Endometrial microvascular endothelial cells (primary cell): Measurements from ENCODE around the gene TECTB. TPM values are rescaled to one million over a fixed set of nuclear protein-coding genes. Genes with fewer than 3 reads are reported as not detected.

ENCODE experiments used
- in situ Hi-C: cut with HindIII; loops from 2 replicates; pipeline ENCODE4 v1.10.0; 2017; ENCODE audit warnings: low sequenced_read_pairs, low pct_unique_long_range_greater_than_20kb; ENCODE audit errors: inconsistent ontology term
- total RNA-seq: library from RNA; depleted of rRNA; stranded (reverse); fragments of >200 nt; gene quantifications from one replicate; pipeline ENCODE4 v1.2.3, GENCODE V29; 2015; ENCODE audit errors: inconsistent ontology term

Gene TECTB
- total RNA-seq, 1 donor from 2014 or later = not detected

DNA sequence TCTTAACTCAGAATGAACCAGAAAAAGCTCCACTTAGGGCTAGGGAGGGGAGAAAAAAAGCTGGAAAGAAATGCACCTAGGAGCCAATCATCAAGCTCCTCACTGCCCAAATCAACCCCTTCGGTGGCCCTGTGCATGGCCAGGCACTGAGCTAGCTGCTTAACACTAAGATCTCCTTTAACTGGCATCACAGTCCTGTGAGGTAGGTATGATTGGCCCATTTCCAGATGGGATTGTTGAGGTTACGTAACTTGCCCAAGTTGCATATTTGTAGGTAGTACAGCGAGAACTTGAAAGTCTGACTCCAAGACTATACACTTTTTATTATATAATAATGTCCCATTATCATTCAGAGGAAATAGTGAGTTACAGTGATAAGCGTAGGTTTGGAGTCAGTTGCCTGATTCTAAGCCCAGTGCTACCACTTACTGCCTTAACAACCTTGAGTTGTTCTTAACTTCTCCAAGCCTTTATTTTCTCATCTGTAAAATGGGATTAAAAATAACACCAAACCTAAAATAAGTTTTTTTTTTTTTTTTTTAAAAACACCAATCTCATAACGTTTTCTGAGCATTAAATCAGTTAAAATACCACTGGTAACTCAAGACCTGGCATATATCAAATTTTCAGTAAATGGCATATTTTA is 53.5 kb downstream of the TECTB start:
- in situ Hi-C loops = no loop called here

DNA sequence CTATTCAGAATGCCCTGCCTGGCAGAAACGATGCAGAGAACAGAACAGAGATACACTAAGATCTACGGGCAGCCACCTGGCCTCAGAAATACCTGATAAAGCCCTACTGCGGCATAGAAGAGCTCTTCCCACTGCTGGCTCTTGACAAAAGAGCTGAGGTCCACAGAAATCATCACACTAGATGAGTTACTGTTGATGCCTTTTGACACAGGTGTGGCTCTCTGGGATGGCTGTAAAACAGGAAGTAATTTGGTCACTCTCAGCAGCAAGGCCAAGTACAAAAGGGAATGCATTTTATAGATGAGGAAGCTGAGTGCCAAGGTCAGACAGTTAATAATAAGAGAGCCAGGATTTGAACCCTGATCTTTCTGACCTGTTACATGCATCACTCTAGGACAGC is 55.8 kb downstream of the TECTB start:
- in situ Hi-C loops = no loop called here

DNA sequence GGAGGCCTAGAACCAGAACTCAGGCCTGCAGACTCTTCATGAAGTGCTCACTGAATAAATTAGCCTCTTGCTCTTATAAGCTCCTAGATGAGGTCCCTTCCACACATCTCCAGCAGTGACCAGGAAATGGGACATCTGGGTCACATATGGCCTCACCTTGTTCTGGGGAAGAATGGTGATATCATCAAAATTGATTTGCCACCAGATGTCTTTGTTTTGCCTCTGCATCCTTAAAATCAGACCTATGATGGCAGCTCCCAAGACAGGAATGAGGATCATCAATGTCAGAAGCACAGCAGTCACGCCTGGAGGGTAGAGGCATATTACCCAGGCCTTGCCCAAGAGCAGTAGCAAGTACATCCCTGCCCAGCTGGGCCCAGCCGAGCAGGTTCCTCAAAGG is 57.4 kb downstream of the TECTB start:
- in situ Hi-C loops = no loop called here

DNA sequence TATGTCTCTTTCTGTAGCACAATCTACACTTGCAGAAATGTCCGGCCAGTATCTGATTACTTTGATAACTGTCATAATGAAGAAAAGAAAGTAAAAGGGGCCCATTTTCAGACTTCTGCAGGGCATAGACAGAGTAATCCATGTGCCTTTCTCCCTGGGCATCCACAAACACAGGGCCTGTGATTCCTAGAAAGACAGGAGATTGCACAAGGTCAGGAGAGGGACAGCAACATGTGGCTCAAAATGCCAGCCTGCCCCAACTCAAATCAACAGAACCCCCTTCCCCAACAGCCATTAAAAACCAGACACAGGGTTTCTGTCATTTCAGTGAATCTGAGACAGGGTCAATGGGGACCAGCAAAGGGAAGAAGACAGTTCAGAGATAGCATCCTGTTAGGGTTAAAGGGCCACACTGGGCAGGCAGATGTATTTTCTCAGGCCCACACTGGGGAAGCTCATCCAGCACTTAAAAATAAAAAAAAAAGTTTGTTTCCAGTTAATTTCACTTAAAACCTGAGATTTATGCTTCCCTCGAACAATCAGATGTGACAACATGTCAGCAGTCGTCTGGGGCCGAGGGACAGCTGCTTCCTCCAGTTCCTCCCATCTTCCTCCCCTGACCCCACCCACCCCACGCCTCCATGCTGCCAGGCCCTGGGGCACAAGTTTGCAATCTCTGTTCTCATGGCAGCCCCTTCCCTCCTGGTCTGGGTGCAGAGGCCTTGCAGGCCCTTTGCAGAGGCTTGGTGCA is 60.0 kb downstream of the TECTB start:
- in situ Hi-C loops = no loop called here

DNA sequence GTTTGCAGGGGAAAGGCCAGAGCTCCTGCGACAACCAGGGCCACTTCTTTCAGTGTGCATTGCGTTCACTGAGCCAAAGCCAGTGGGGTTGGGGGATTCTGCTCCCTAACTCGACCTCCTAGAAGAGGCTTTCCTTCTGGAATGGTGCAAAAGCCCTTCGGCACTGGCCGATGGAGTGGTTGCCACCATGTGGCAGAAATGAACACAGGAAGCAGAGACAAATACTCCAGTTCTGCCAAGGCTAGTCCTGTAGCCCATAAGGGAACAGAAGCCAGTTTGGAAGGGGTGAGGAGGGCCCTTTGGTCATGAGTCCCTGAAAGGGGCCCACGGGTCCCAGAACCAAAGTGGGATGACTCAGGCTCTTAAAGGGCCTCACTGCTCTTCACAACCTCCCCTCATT is 61.1 kb downstream of the TECTB start:
- in situ Hi-C loops = no loop called here

DNA sequence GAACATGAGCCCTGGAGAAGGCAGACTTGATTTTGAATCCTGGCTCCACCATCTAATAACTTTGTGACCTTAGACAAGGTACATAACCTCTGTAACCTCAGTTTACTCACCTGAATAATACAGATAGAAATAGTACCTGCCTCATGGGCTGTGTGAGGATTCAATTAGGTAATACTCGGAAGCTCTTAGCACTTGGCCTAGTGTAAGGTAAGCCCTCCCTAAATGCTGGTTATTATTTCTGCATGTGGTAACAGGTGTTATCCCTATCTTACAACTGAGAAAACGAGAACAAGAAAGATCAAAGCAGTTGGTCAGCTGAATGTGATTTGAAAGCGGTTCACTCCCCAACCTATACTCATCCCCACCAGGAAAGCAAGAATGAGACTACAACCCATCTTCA is 62.0 kb downstream of the TECTB start:
- in situ Hi-C loops = no loop called here

DNA sequence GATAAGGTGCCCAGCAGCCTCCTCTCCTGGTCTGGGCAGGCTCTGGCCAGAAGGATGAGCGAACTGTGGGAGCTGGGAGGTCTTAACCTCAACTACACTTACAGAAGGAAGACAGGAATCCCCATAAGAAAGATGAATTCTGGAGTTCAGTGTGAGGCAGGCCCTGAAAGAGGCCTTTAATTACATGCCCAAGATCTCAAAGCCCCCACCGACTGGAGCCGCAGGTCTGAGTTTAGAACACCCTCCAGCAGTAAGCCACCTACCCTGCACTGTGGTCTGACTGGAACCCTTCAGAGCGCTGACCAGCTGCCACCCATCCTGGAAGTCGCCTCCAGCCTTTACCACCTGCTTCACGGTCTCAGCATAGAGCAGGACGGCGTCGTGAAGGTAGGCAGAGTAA is 62.5 kb downstream of the TECTB start:
- in situ Hi-C loops = no loop called here

DNA sequence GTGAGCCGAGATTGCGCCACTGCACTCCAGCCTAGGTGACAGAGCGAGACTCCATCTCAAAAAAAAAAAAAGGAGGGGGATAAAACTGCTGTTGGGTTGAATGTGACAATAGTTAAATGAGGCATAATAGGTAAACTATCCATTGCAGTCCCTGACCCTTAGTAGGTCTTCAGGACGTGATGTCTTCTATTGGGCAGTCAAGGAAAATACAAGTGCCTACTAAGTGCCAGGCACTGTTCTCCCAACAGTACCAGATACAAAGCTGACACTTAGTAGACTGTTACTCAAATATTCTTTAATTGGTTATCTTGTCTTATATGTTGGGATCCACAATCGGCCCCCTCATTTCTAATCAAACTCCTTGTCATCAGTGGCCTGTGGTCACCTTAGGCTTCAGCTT is 63.6 kb downstream of the TECTB start:
- in situ Hi-C loops = no loop called here

DNA sequence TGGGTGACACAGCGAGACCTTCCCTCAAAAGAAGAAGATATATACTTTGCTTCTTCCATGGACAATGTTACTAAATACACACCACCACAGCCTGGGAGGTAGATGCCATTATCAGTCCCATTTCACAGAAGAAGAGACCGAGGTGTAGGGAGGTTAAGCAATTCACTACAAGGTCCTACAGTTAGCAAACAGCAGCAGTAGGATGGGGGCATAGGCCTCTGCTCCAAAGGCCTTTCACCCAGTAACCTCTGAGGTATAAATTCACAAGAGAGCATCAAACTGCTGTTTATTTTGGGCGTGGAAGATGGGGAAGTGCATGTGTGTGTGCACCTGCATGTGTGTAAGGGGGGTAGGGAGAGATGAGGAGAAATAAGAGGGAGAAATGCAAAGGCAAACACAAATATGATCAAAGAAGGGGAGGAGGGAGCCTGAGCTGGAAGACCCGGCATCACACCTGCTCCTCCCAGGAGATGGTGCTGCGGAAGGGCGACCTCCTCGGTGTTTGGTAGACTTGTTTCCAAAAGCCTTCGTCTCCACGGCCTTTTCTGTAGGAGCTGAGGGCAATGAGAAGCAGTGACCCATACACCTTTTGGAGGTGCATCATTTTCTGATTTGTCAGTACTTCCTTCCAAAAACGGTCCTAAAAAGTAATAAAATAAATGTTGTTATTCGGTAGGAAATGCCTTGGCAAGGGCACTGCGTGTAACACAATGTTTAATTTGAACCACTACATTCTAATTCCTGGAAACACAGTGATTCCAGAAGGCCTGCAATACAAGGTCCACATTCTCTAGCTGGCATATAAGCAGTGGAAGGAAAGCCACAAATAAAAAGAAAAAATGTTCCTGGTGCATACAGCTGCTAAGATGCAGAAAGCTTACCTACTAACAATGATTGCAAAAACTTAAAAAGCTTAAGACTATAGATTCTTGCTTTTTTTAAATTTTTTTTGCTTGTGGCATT is 64.8 kb downstream of the TECTB start:
- in situ Hi-C loops = no loop called here

DNA sequence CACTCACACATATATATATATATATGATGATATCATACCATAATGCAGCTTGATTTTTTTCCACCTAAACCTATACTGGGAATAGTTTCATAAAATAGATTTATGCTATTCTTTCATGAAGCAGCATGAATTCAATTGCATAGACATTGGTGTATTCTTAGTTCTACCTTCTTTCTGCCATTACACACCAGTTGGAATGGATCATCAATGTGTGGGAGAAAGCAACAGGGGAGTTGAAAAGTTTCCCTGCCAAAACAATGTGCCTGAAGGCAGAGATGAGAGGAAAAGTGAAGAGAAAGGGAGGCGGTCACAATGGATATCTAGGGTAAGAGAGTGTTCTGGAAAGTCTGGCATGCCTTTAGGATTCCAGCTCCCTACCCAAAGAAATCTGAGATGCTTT is 65.6 kb downstream of the TECTB start:
- in situ Hi-C loops = no loop called here

DNA sequence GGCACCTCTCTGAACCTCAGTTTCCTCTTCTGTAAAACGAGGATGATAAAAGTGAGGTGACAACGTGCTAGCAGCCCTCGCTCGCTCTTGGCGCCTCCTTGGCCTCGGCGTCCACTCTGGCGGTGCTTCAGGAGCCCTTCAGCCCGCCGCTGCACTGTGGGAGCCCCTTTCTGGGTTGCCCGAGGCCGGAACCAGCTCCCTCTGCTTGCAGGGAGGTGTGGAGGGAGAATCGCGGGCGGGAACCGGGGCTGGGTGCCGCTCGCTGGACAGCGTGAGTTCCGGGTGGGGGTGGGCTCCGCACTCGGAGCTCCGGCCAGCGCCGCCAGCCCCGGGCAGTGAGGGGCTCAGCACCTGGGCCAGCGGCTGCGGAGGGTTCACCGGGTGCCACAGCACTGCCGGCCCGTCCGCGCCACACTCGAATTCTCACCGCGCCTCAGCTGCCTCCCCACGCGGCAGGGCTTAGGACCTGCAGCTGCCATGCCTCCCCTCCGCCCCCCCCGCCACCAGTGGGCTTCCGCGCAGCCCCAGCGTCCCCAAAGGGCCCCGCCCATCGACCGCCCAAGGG is 66.4 kb downstream of the TECTB start:
- in situ Hi-C loops = no loop called here

DNA sequence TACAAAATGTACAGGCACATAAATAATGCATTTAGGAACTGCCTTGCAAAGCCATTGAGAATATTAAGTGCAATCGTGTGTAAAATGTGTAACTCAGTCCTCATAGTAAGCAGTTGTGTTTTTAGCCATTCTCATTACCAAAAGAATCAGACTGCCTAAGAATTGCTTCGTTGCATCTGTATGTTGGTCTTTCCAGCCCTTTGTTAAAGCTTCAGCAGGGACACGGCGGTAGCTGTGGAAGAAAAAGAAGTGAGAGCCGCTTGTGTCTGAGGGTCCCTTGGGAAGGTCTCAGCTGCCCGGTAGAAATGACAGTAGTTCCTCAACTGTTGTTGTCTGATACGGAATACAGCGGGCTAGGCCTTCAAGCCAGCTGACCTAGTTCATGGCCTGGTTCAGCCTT is 67.9 kb downstream of the TECTB start:
- in situ Hi-C loops = no loop called here

DNA sequence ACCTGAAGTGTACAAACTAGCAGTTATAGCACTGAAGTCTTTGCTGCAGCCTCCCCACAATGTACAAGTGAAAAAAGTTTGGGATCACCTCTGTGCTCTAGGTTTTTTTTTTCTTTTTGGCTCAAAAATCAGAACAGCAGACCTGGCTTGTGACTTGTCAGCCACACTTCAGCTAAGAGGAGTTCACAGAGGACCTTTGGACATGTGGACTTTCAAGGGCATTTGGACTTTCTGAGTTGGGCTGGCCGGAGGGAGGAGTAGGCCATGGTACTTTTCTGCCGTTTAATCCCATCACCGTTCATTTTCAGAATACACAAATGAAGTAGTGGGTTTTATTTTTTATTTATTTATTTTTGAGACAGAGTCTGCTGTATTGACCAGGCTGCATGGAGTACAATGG is 68.8 kb downstream of the TECTB start:
- in situ Hi-C loops = no loop called here

DNA sequence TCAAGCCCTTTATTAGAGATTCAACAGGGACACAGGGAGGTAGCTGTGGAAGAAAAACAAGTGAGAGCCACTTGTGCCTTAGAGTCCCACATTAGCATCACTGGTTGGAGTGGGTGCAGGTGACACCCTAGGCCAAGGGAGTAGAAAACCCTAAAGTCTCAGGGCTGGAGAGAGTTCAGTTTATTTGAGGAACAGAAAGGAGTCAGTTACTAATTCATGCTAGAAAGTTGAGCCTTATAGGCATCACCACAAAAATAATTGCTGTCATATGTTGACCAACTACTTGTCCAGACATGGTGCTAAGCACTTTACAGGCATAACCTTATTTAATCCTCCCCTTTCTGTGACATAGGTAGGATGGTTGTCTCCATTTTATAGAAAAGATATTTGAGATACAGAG is 69.8 kb downstream of the TECTB start:
- in situ Hi-C loops = no loop called here

Other genes with a start within 250 kb of the TECTB start
- 7.4 TPM for gene GPAM, start 99.6 kb upstream of the TECTB start, total RNA-seq
- gene ACSL5, start 90.7 kb downstream of the TECTB start, total RNA-seq = 89.1 TPM
- gene ZDHHC6, start 163.5 kb downstream of the TECTB start, total RNA-seq = 39.9 TPM
- 40.9 TPM for gene VTI1A, start 163.8 kb downstream of the TECTB start, total RNA-seq